Stimulated activated CD8-positive, alpha-beta memory T cell treated with anti-CD3 and anti-CD28 coated beads, Interleukin-7, amount 100 ng/mL, for 24 hours (primary cell): ENCODE measurements around the gene FANCE.
"Not testable (repeated sequence)": the region's sequence is repeated elsewhere in the genome, so short reads cannot be mapped to it uniquely, and the experiment has no call there.

Experiments used
- DNase-seq: peaks from one replicate; pipeline ENCODE4 v3.0.0-alpha.2; 2020; ENCODE audit warnings: low read depth

FANCE gene

DNA sequence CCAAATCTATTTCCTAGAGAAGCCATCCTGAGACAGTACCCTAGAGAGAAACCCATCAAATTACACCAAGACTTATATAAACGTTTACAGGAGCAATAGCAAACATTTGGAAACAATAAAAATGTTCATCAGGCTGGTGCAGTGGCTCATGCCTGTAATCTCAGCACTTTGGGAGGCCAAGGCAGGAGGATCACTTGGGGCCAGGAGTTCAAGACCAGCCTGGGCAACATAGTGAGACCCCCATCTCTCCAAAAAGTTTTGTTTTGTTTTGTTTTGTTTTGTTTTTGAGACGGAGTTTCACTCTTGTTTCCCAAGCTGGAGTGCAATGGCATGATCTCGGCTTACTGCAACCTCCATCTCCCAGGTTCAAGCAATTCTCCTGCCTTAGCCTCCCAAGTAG, 19.4 kb upstream of the FANCE start:
- not testable (repeated sequence) for DNase-seq

- DNase-seq, result no peak
Measured at GRCh38 chr6:35435074-35435837, 16.9 kb upstream of the FANCE start.

DNA sequence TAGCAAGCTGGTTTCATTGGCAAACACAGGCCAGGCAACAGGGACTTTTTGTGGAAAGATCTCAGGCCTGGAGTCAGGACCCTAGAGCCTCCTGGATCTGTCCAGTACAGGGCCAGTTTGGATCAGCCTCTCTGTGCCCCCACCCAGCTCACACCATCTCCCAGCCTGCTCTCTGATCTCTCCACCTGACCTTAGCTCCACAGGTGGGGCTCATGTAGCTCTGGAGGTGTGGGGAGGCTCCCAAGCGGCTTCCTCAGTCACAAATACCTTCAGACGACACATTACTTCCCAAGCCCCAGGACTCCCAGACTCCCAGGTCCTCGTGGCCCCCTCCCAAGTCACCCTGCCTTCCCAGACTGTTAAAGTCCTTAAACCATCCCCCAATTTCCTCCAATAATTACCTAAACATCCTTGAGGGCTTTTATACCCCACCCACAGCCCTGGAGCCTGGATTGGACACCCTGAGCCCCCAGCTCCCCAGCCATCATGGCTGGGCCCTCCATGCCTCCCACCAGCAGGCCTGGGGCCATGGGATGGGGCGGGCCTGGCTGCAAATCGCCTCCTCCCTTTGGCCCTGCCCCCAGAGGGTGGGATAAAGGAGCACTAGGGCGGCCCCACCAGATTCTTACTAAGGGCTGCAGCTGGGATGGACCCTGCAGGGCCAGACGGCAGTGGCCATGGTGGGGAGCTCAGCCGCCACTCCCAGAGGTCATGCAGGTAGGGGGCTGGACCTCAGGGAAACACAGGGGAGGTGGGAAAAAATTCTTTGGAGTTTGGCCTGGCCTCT, 15.9 kb upstream of the FANCE start:
- DNase-seq, result no peak

DNA sequence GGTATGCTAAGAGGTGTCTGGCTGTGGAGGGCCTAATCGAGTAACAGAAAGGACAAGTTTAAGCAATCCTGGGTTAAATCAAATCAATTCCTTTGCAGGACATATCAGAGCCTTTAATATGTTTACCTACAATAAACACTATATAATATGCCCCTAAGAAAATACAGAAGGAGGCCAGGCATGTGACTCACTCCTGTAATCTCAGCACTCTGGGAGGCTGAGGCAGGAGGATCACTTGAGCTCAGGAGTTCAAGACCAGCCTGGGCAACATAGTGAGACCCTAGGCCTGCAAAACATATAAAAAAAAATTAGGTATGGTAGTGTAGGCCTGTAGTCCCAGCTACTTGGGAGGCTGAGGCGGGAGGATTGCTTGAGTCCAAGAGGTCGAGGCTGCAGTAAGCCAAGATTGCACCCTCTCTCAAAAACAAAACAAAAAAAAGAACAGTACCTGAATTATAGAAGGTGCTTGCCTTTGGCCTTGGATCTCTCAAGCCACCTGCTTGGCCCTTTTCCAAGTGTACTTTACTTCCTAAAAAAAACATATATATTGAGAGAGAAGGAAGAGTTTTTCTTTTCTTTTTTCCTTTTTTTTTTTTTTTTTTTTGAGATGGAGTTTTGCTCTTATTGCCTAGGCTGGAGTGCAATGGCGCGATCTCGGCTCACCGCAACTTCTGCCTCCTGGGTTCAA, 13.6 kb upstream of the FANCE start:
- not testable (repeated sequence) for DNase-seq

DNA sequence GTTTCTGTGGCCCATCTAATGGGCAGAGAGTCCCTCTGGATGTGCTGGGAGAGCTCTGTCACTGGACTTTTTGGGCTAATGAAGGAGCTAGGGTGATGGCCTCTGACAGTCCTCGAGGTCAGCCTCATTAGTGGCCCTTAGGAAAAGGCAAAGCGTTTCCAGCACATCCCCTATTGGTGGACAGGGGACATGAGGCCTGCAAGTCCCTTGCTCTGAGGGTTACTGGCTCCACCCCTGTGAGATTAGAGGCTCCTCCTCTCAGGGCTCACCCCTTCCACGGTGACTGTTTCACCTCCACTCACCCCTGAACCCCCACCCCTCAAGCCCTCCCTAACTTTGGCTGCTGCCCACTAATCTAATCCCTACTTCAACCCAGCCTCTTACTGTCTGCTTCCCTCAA, 12.8 kb upstream of the FANCE start:
- DNase-seq, result no peak

- DNase-seq, result no peak
Measured at GRCh38 chr6:35441205-35441604, 10.9 kb upstream of the FANCE start.

- DNase-seq, result no peak
Measured at GRCh38 chr6:35441642-35442041, 10.5 kb upstream of the FANCE start.

- DNase-seq, result no peak
Measured at GRCh38 chr6:35442693-35443092, 9.4 kb upstream of the FANCE start.

DNA sequence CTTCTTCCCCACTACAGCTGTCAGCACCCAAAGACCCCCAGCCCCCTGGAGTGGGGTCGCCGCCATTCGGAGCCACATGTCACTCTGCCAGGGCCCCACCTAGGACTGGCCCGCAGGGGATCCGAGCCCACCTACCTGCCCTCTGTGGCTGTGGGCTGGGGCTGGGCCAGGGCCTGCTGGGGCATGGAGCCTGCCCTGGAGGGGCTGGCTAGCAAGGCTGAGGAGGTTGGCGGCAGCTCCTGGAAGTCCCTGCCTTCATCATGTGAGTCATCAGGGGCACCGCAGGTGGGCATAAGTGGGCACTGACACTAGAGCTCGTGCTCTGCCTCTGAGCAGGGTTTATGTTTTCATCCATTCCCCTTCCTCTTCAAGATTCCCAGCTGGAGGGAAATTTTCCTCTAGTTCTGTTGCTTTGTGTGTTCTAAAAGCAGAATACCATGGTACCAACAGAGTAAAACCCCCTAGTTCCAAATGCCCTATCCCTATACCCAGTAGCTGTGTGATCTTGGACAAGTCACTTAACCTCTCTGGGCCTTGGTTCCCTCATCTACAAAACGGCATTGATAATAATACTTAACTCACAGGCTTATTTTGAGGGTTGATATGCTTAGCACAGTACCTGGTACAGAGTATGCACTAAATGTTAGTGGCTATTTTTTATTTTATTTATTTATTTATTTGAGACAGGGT, 8.7 kb upstream of the FANCE start:
- DNase-seq, result no peak

DNA sequence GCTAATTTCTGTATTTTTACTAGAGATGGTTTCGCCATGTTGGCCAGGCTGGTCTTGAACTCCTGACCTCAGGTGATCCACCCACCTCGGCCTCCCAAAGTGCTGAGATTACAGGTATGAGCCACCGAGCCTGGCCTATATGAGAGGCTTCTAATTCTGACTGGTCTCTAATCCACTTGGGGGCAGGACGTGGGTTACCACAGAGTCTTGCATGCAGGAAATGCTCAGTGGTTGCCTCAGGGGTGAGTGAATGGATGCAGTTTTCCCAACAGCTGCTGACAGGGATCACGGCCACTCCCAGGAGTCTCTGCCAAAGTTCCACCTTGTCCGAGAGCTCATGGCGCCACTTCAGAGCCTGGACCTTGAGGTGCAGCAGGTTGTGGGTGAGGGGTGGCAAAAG, 6.4 kb upstream of the FANCE start:
- DNase-seq, result no peak

DNA sequence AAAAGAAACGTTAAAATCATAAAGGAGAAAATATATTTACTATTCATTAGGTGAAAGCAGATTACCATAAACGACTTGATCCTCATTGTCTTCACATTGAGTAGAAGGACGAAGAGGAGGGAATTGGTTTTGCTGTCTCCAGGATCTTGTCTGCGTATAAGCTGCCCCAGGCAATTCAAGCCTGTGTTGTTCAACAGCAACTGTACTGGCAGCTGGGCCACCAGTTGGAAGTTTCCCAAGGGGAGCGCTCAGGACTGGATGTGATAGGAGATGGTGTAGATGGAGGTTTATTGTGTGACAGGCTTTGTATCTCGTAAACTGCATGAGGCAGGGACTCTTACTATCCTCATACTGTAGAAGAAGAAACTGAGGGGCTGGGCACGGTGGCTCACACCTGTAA, 3.9 kb upstream of the FANCE start:
- no peak for DNase-seq

- DNase-seq, result no peak
Measured at GRCh38 chr6:35449287-35449881, 2.8 kb upstream of the FANCE start.

DNA sequence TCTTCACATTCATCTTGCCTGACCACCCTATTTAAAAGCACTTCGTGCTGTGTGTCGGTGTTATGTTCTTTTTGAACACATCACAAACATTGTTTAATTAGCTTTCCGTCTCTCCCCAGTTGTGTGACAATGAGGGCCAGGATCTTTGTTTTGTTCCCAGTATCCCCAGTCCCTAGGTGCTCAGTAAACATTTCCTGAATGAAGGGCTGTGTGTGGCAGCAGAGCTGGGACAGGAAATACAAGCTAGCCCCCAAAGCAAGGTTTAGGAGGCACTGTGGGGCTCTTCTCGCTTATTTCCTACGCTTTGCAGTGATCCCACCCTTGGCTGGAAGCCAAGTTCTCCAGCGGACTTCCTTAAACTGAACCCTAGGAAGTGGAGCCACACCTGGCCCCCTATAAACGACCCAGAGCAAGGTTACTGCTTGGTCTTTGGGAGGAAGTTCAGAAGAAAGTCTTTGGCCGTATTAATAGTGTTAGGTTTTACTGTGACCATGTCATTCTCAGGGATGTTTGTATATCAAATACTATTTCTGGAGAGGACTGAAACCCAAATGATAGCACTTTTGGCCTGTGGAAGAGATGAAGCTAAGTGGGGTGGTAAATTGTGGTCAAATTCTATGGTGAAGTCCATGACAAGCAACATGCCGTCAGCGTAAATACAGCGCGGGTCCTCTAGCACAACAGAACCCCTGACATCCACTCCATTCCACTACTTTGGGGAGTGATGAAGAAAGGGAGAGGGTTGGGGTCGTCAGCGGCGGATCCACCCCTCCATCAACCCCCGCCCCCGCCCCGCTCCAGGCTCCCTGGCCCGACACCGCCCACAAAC, 570 bp upstream of the FANCE start:
- DNase-seq, result no peak

DNA sequence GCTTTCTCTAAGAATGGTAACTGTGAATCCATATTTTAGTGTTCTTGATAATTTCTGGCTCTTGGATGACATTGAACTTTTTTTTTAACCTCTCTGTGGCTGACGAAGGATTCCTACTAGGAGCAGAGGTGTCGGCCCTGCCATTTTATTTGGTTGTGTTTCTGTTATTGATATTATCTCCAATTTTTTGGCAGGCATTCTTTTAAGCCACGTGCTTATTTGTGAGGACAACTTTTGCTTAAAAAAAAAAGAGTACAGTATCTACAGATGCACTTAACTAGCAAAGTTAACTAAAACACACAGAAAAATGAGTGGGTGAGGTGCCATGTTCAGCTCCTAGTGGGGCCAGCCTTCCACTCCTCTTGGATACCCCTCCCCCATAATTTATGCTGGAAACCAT, 1.1 kb downstream of the FANCE start:
- no peak for DNase-seq

DNA sequence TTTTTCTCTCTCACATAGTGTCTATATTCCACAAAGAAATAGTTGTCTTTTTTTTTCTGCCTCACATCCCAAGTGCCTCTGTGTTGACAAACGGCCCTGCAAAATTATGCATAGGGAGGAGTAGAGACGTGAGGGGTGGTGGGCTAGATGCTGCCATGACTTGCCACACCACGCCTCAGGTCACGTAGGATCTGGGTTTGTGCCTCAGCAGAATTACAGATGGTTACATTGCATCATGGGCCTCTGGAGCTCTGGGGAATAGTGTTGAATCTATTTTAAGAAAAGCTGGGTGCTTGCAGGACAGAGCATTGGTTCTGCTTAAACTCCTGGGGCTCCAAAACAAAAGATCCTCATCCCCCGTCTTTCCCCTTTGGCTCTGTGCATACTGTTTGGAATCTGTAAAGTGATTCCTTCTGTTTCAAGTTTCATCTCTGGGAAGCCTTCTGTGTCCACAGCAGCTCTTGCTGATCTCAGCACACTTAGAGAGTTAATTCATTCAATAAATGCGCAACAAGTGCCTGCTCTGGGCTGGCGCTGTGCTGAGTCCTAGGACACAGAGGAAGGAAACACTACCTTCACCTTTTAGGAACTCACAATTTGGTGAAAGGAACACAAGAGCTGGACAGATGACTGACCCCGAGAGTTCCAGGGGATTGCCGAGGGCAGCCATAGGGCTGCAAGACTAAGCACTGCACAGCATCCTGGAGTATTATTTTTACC, 2.4 kb downstream of the FANCE start:
- DNase-seq, result no peak

GRCh38 chr6:35457907-35458306, 5.8 kb downstream of the FANCE start:
- DNase-seq, result no peak

DNA sequence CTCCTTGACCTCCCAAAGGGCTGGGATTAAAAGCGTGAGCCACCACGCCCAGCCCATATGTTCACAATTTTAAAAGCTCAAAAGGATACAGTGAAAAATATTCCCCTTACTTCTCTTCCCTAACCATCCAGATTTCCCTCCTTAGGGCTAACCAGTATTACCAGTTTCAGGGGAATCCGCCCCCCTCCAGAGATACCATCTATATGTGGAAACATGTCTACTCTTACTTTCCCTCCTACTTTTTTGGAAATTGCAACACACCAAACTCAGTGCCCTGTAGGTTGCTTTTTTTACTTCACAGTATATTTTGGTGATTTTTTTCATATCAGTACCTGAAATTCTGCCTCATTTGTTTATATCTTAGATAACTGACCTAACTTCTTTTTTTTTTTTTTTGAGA, 9.1 kb downstream of the FANCE start:
- DNase-seq, result no peak

GRCh38 chr6:35463292-35463691, 11.2 kb downstream of the FANCE start:
- no peak for DNase-seq

- DNase-seq, result no peak
Measured at GRCh38 chr6:35465646-35466045, 13.5 kb downstream of the FANCE start.

DNA sequence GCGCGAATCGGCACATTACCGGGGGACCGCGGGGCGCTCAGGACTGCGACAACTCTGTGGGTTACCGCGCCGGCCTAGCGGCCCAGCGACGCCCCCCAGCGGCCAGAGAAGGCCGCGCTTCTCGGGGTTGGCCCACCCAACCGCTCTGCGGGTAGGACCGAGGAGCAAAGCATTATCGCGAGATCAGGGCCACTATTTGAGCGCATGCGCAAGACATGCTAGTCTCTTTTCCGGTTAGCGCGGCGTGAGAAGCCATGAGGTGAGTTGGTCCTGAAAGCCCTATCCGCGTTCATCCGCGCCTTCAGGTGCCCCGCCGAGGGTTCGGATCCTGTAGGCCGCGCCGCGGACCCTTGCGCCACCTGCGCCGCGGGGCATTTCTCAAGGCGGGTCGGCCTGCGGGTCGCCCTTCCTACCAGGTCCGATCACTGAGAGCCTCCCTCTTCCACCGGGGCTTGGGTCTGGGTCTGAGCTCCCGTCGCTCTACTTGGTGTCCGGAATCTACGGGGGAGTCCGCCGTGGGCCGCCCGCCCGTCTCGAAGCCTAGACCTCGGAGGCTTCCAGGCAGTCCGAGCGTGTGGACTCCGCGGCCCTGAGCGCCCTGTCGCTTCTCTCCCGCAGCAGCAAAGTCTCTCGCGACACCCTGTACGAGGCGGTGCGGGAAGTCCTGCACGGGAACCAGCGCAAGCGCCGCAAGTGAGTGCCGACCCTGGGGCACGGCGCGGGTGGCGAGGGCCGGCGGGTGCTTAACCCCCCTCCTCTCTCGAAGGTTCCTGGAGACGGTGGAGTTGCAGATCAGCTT, 16.2 kb downstream of the FANCE start, which contains the start of gene RPL10A:
Gene RPL10A, plus strand, starts transcription at position 221 of the 799 bp plus-strand sequence. Its CDS starts 34 bp downstream, at position 255.
- peak; percentile 82 for DNase-seq
